Measurements from ENCODE around the gene TMEM91.

The TMEM91 gene

DNA sequence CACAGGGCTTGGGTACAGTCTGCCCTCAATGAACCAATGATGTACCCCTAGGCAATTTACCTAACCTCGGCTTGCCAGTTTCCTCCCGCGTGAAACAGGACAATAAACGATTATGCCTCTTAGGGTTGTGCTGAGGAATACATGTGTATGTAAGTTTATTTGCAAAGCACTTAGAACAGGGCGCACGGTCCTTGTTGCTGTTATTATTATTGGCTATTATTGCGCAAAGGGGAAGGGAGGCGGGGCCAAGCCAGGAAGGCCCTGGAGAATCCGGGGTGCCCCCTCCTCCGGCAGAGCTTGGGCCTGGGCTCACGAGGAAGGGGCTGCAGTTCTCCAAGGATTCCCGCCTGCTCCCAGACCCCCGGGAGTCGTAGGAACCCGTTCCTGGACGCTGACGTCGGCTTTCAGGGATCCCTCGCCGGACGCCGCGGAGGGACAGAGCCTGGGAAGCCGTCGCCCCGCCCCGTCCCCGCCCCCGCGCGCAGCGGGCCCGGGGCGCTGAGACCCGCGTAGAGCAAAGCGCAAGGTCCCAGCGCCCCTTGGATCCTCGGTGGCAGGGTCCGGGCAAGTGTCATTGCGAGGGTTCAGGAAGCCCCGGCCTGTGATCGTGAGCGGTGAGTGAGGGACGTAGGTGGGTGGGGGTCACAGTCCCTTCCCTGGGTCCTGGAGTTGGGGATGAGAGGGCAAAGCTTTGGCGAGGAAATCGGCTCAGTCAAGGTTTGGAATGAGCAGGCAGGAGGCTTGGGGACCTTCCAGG lies at the start of gene TMEM91:
Gene TMEM91, plus strand, starts transcription at position 293 of the 757 bp plus-strand sequence. CDS start 1,777 bp downstream, outside the sequence.
- TF ChIP-seq, protein P1, sequence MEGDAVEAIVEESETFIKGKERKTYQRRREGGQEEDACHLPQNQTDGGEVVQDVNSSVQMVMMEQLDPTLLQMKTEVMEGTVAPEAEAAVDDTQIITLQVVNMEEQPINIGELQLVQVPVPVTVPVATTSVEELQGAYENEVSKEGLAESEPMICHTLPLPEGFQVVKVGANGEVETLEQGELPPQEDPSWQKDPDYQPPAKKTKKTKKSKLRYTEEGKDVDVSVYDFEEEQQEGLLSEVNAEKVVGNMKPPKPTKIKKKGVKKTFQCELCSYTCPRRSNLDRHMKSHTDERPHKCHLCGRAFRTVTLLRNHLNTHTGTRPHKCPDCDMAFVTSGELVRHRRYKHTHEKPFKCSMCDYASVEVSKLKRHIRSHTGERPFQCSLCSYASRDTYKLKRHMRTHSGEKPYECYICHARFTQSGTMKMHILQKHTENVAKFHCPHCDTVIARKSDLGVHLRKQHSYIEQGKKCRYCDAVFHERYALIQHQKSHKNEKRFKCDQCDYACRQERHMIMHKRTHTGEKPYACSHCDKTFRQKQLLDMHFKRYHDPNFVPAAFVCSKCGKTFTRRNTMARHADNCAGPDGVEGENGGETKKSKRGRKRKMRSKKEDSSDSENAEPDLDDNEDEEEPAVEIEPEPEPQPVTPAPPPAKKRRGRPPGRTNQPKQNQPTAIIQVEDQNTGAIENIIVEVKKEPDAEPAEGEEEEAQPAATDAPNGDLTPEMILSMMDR (IDR thresholded peaks at IDR 0.05; ENCODE audit: control insufficient read depth, extremely low read depth, insufficient read depth), result no peak
- no peak within 1 kb of the TSS for H3K4me3 ChIP-seq (ENCODE audit: low read depth, low read length)
- no peak for DNase-seq (ENCODE audit: low read depth)

GRCh38 chr19:41327076-41327575 lies 49.2 kb upstream of the TMEM91 start:
- TF ChIP-seq, protein P1 (IDR thresholded peaks at IDR 0.05; ENCODE audit: control insufficient read depth, extremely low read depth, insufficient read depth), result no peak
- no peak for DNase-seq (ENCODE audit: low read depth)
- H3K4me3 ChIP-seq (ENCODE audit: low read depth, low read length), result no peak overlapping the region

GRCh38 chr19:41327576-41328156 lies 48.7 kb upstream of the TMEM91 start:
- no peak overlapping the region for H3K4me3 ChIP-seq (ENCODE audit: low read depth, low read length)
- DNase-seq (ENCODE audit: low read depth), result no peak

GRCh38 chr19:41328157-41328841 lies 48.0 kb upstream of the TMEM91 start:
- TF ChIP-seq, protein P1 (IDR thresholded peaks at IDR 0.05; ENCODE audit: control insufficient read depth, extremely low read depth, insufficient read depth), result no peak
- no peak overlapping the region for H3K4me3 ChIP-seq (ENCODE audit: low read depth, low read length)
- DNase-seq (ENCODE audit: low read depth), result no peak

More at GRCh38 chr19:41327576-41328156, 48.7 kb upstream of the TMEM91 start:
- TF ChIP-seq, protein P1 (IDR thresholded peaks at IDR 0.05; ENCODE audit: control insufficient read depth, extremely low read depth, insufficient read depth), result no peak

DNA sequence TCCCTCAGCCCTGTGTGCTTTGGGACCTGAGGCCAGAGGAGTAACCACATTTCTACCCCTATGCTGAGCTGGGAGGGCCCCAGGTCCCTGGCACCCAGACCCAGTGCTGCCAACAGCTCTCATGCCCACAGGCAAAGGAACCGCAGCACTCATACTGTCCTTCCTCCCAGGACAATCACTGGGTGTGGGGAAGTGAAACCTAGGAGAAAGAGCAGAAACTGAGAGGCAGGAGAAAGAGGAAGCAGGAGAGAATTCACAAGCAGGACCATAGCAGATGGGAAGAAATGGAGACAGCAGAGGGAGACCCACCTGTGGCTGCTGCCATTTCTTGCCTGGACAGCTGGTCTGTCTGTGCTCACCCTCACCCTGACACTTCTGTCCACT lies 47.5 kb upstream of the TMEM91 start:
- H3K4me3 ChIP-seq (ENCODE audit: low read depth, low read length), result no peak overlapping the region
- DNase-seq (ENCODE audit: low read depth), result no peak

DNA sequence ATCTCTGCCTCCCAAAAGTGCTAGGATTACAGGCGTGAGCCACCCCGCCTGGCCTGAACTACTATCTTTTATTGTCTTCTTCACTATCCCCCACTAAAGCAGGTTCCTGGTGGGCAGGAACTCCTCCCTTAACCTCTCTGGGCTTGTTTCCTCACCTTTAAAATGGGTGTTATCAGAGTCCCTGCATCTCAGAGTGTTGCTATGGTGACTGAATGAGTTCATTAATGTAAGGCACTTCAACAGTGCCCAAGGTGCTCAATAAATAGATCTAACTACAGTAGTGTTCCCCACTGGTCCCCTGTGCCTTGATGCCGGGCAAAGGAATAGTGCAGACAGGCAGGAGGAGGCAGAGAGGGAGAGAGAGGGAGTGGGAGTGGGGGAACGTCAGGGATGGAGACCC lies 45.9 kb upstream of the TMEM91 start:
- DNase-seq (ENCODE audit: low read depth), result no peak
- TF ChIP-seq, protein P1 (IDR thresholded peaks at IDR 0.05; ENCODE audit: control insufficient read depth, extremely low read depth, insufficient read depth), result no peak
- no peak overlapping the region for H3K4me3 ChIP-seq (ENCODE audit: low read depth, low read length)

More for the DNA sequence above, 47.5 kb upstream of the TMEM91 start:
- TF ChIP-seq, protein P1 (IDR thresholded peaks at IDR 0.05; ENCODE audit: control insufficient read depth, extremely low read depth, insufficient read depth), result no peak

Measured in LNCaP clone FGC (cell line).